ENCODE results near the gene TNRC6C. TPM values are rescaled to one million over a fixed set of nuclear protein-coding genes. Genes with fewer than 3 reads are reported as not detected.

Gene TNRC6C
- total and polyA plus RNA-seq, 12 donors, result 2.2 to 31.4 (median 24.2) TPM

DNA sequence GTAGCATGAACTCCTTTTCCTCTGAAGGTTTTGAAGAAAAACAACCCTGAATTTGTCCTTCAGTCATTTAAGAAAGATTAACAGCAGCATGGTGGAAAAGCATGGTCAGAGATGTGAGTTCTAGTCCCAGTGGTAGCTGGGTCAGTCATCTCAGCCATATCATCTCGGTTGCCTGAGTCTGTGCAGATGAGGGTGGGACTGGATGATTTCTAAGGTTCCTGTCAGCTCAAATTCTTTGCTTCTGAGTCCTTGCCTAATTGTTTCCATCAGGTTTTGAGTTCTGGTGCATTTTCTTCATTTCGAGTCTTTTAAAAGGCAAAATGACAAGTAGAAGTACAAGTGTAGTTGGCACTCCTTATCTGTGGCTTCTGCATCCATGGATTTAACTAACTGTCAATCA lies 63.9 kb downstream of the TNRC6C start:
- TF ChIP-seq, protein P1, sequence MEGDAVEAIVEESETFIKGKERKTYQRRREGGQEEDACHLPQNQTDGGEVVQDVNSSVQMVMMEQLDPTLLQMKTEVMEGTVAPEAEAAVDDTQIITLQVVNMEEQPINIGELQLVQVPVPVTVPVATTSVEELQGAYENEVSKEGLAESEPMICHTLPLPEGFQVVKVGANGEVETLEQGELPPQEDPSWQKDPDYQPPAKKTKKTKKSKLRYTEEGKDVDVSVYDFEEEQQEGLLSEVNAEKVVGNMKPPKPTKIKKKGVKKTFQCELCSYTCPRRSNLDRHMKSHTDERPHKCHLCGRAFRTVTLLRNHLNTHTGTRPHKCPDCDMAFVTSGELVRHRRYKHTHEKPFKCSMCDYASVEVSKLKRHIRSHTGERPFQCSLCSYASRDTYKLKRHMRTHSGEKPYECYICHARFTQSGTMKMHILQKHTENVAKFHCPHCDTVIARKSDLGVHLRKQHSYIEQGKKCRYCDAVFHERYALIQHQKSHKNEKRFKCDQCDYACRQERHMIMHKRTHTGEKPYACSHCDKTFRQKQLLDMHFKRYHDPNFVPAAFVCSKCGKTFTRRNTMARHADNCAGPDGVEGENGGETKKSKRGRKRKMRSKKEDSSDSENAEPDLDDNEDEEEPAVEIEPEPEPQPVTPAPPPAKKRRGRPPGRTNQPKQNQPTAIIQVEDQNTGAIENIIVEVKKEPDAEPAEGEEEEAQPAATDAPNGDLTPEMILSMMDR (IDR thresholded peaks at IDR 0.05), result no peak
- intact Hi-C loops (cut with DNase I), result loop anchor here in 6 of 10 donors (10.0 kb wide), 3 partner anchors 52 to 152 kb away; no protein-coding TSS in a partner anchor
- Histone ChIP-seq H3K4me1 (peaks cover 0 to 41% (median 30%) of the 10 kb centered on the region in 9 donors), H3K27me3 (no peaks in the 10 kb centered on the region), H3K4me3 (no peak overlapping the region), H3K9me3 (no peaks in the 10 kb centered on the region), H3K27ac (no peak overlapping the region), H3K36me3 (peaks cover 0 to 18% (median 0%) of the 10 kb centered on the region in 9 donors)
- WGBS, 2 donors, result 78 to 83% methylated on average over 2 of the region's 2 CpGs
- ATAC-seq, result no peak
- no peak for DNase-seq

DNA sequence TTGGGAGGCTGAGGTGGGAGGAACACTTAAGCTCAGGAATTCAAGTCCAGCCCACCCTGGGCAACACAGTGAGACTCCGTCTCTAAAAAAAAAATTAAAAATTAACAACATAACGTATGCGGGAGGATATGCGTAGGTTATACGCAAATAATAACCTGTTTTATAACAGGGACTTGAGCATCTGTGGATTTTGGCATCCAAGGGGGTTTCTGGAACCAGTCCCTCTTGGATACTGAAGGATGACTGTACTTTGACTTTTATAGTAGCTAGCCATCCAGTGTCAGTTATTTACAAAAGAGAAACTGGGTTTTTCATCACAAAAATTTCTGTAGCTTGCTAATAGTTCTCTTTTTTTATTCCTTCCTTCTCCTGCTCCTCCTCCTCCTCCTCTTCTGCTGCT lies 64.5 kb downstream of the TNRC6C start:
- intact Hi-C loops (cut with DNase I), result loop anchor here in 6 of 10 donors (10.0 kb wide), 3 partner anchors 52 to 152 kb away; no protein-coding TSS in a partner anchor
- H3K4me1 ChIP-seq, result peaks cover 0 to 43% (median 31%) of the 10 kb centered on the region in 9 donors
- WGBS, 2 donors, result 92% methylated on average over 5 of the region's 5 CpGs
- ATAC-seq, result no peak
- H3K36me3 ChIP-seq, result peaks cover 0 to 16% (median 0%) of the 10 kb centered on the region in 9 donors
- H3K9me3 ChIP-seq, result no peaks in the 10 kb centered on the region
- no peak overlapping the region for H3K4me3 ChIP-seq
- TF ChIP-seq, protein P1 (IDR thresholded peaks at IDR 0.05), result no peak
- no peak overlapping the region for H3K27ac ChIP-seq
- no peak for DNase-seq
- H3K27me3 ChIP-seq, result no peaks in the 10 kb centered on the region

DNA sequence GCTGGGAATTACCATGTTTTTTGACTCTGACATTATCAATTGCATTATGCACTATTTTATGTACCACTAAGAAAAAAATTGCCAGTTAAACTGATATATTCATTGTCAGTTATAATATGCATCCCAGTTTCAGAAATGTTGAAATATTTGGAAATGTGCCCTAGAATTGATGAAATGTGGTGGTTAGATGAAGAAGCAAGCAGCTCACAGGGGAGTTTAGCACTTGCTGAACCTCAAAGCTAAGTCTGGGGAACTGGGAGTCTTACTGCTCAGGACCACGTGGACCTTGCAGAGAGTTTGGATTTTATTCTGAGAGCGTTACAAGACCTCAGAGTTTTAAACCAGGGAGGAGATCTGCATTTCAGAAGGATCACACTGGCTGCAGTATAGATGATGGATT lies 67.9 kb downstream of the TNRC6C start:
- H3K4me3 ChIP-seq, result no peak overlapping the region
- 93% methylated on average over 2 of the region's 2 CpGs for WGBS, 2 donors
- intact Hi-C loops (cut with DNase I), result loop anchor here in 7 of 10 donors (5.0 to 10.0 kb wide), 4 partner anchors 48 to 148 kb away; no protein-coding TSS in a partner anchor
- DNase-seq (no peak), ATAC-seq (peak in 1 of 8 donors; percentile 15)
- peak overlapping the region in 3 of 10 donors; percentile 2 to 39 (median 25) for H3K27ac ChIP-seq
- H3K36me3 ChIP-seq, result peaks cover 0 to 21% (median 0%) of the 10 kb centered on the region in 9 donors
- no peaks in the 10 kb centered on the region for H3K27me3 ChIP-seq
- H3K4me1 ChIP-seq, result peaks cover 0 to 27% (median 18%) of the 10 kb centered on the region in 9 donors
- no peaks in the 10 kb centered on the region for H3K9me3 ChIP-seq
- TF ChIP-seq, protein P1 (IDR thresholded peaks at IDR 0.05), result no peak

DNA sequence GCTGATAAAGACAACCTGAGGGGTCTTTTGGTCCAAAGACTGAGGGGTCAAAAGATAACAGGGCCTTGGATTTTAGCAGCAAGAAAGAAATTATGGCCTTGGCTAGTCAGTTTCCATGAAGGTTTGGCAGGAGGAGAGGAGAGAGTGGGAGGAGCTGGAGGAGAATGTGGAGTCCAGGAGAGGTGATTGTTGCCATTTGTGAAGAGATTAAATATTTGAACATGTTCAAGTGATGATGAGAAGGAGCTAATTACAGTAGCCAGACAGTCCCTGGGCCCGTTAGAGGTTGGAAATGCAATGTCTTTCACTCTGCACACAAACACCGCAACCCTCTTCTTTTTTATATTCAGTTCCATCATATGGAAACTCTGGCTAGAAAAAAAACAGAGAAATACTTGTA lies 68.6 kb downstream of the TNRC6C start:
- H3K27me3 ChIP-seq, result no peaks in the 10 kb centered on the region
- no peaks in the 10 kb centered on the region for H3K9me3 ChIP-seq
- H3K4me3 ChIP-seq, result no peak overlapping the region
- intact Hi-C loops (cut with DNase I), result loop anchor here in 7 of 10 donors (5.0 to 10.0 kb wide), 4 partner anchors 48 to 148 kb away; no protein-coding TSS in a partner anchor
- DNase-seq (no peak), ATAC-seq (peak; percentile 46 to 77 (median 63))
- peaks cover 0 to 28% (median 0%) of the 10 kb centered on the region in 9 donors for H3K36me3 ChIP-seq
- peaks cover 0 to 30% (median 19%) of the 10 kb centered on the region in 9 donors for H3K4me1 ChIP-seq
- TF ChIP-seq, protein P1 (IDR thresholded peaks at IDR 0.05), result no peak
- WGBS, 2 donors, result 64 to 73% methylated on average over 2 of the region's 2 CpGs
- H3K27ac ChIP-seq, result peak overlapping the region in 4 of 10 donors; percentile 27 to 41 (median 34)

All from heart right ventricle (tissue), 16 donors.